Heart right ventricle (tissue), 16 donors: Measurements from ENCODE around the gene SH3PXD2B. TPM values are rescaled to one million over a fixed set of nuclear protein-coding genes. Genes with fewer than 3 reads are reported as not detected.

Experiments
- ATAC-seq, 8 donors: fragments of 200-7000 bp; cut with Tn5 transposase; one replicate each; pipeline ENCODE4 v1.9.1; 2020; ENCODE audit warnings: mild to moderate bottlenecking in 8 of 8, moderate library complexity in 8 of 8, moderate number of reproducible peaks in 1 of 8
- DNase-seq, 2 donors: peaks; one replicate each; pipeline ENCODE4 v3.0.0-alpha.2; 2020
- H3K27ac ChIP-seq, 10 donors: fragments of 200-600 bp; sonication (generic) in 2 of 10; one replicate each; pipeline versions ENCODE4 v1.5.0 to v1.8.0; 2020 to 2022; ENCODE audit warnings: mild to moderate bottlenecking in 3 of 10
- H3K27me3 ChIP-seq, 7 donors: fragments of 200-600 bp; one replicate each; pipeline ENCODE4 v1.8.0; 2021 to 2022; ENCODE audit warnings: mild to moderate bottlenecking in 2 of 7
- H3K36me3 ChIP-seq, 9 donors: fragments of 200-600 bp; sonication (generic) in 1 of 9; one replicate each; pipeline versions ENCODE4 v1.5.0 to v1.8.0; 2020 to 2022; ENCODE audit warnings: mild to moderate bottlenecking in 2 of 9
- H3K4me1 ChIP-seq, 9 donors: fragments of 200-600 bp; sonication (generic) in 1 of 9; one replicate each; pipeline versions ENCODE4 v1.5.0 to v1.8.0; 2020 to 2022; ENCODE audit warnings: mild to moderate bottlenecking in 4 of 9
- H3K4me3 ChIP-seq, 10 donors: fragments of 200-600 bp; sonication (generic) in 2 of 10; one replicate each; pipeline versions ENCODE4 v1.5.0 to v1.8.0; 2020 to 2022; ENCODE audit warnings: mild to moderate bottlenecking in 7 of 10, moderate library complexity in 2 of 10
- H3K9me3 ChIP-seq, 11 donors: fragments of 200-600 bp in 10 of 11; sonication (generic) in 2 of 11; one replicate each; pipeline versions ENCODE4 v1.5.0 to v1.8.0; 2013 to 2022; ENCODE audit warnings: mild to moderate bottlenecking in 2 of 11, control low read depth in 1 of 11, moderate library complexity in 1 of 11
- CTCF ChIP-seq, 9 donors: fragments of 200-600 bp; sonication (generic) in 2 of 9; IDR thresholded peaks; one replicate each; pipeline versions ENCODE4 v1.5.0 to v1.8.0; 2021 to 2022; ENCODE audit warnings: antibody characterized with exemption in 9 of 9, mild to moderate bottlenecking in 5 of 9, moderate library complexity in 1 of 9
- WGBS, 2 donors: extraction: QIAGEN DNeasy Blood & Tissue Kit; methylation state at CpG; one replicate each; pipeline ENCODE4 v1.1.7; 2013; ENCODE audit warnings: inconsistent platforms in 1 of 2; 5-methylcytosine and 5-hydroxymethylcytosine counted together
- intact Hi-C, 10 donors: fragments of 100-400 bp; cut with DNase I; formaldehyde crosslinking; loops; one replicate each; pipeline versions ENCODE4 v1.11.1 to v1.14.2; 2022
- polyA plus RNA-seq, 2 donors: library from polyadenylated mRNA; stranded (reverse); fragments of 200-250 nt; gene quantifications; one replicate each; pipeline ENCODE4 v1.2.3, GENCODE V29; 2013
- total RNA-seq, 10 donors: library from RNA; stranded (reverse); fragmentation: NEBNext Ultra II Directional in 3 of 10; extraction: Animal tissue kit (Norgen Biotek cat#: 25700) in 3 of 10; gene quantifications; one replicate each; pipeline versions ENCODE4 v1.2.1 to v1.2.4, GENCODE V29; 2021 to 2023
- donor health status: Arrhythmogenic right ventricular cardiomyopathy.
- donor health status: ischemic (EF 13 %, LVEDD 7.1; RV severe dilation, severe dysfunction).
- donor health status: healthy with polysubstance abuse.
- donor health status: DM: no; HTN: yes; CAD: no.
- donor health status: DM: no; HTN: no; CAD: no.
- donor health status: ischemic (EF 25% LVEDD 6.9; RV normal size, moderate dysfunction).
- donor health status: ischemic (EF 25% LVEDD 5.7; RV mildly dilated, moderate dysfunction).
- donor health status: healthy.
- donor health status: DM: yes; HTN: yes; CAD: no.
- donor health status: Ischemic cardiomyopathy.
- donor health status: ischemic (EF 35%, LVEDD 5.7; RV mildly dilated, moderate dysfunction).
- donor health status: nonischemic (EF 11% LVEDD 7.7; RV severe dilation, severe dysfunction).
- donor health status: DM: yes; HTN: yes; CAD: no.
- donor health status: PGD.
- donor health status: ischemic (EF 29% LVEDD 5.4; RV normal size, mild dysfunction).
- donor health status: nonischemic (EF 23%, LVEDD 6.1; RV moderate dilation, normal function).

The SH3PXD2B gene
- total and polyA plus RNA-seq, 12 donors, result 1.8 to 12.5 (median 5.5) TPM

DNA sequence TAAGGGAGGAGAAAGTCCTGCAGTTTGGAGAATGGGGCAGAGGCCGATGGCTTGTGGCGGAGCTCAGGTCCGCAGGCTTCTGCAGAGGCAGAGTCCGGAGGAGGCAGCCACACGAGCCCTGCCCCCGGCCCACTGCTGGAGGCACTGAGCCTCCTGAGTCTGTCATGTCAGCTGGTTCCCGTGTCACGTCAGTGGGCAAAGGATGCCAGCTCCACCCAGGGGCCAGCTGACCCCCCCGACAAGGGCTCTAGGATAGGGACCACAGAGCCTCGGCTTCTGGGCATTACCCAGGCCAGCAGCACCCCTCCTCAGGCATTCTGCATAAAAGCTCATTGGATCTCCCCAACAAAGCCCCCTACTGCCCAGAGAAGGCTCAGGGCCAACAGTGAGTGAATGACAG is 8.5 kb downstream of the SH3PXD2B start:
- Histone ChIP-seq H3K4me3 (no peak overlapping the region), H3K27me3 (no peaks in the 10 kb centered on the region), H3K9me3 (no peaks in the 10 kb centered on the region), H3K27ac (peak overlapping the region in 6 of 10 donors; percentile 17 to 77 (median 54)), H3K4me1 (peaks cover 19 to 83% (median 51%) of the 10 kb centered on the region in 9 donors), H3K36me3 (peaks cover 0 to 5% (median 0%) of the 10 kb centered on the region in 9 donors)
- WGBS, 2 donors, result 85 to 88% methylated on average over 10 of the region's 10 CpGs
- no peak for TF ChIP-seq CTCF (IDR thresholded peaks at IDR 0.05)
- intact Hi-C loops, result loop anchor here in 2 of 10 donors (10.0 kb wide), 2 partner anchors 91 to 1031 kb away; partner anchors contain the start of gene FGF18 (in 1 of the 2)
- ATAC-seq (no peak), DNase-seq (no peak)

- H3K4me1 ChIP-seq, result peaks cover 19 to 77% (median 51%) of the 10 kb centered on the region in 9 donors
- WGBS, 2 donors, result 72 to 80% methylated on average over 8 of the region's 8 CpGs
- H3K4me3 ChIP-seq, result no peak overlapping the region
- intact Hi-C loops, result loop anchor here in 2 of 10 donors (10.0 kb wide), 2 partner anchors 90 to 1030 kb away; partner anchors contain the start of gene FGF18 (in 1 of the 2)
- DNase-seq, result no peak
- no peaks in the 10 kb centered on the region for H3K27me3 ChIP-seq
- no peaks in the 10 kb centered on the region for H3K9me3 ChIP-seq
- TF ChIP-seq CTCF (IDR thresholded peaks at IDR 0.05), result no peak
- H3K36me3 ChIP-seq, result peaks cover 0 to 5% (median 0%) of the 10 kb centered on the region in 9 donors
- ATAC-seq, result peak in 5 of 8 donors; percentile 3 to 25 (median 19)
- H3K27ac ChIP-seq, result peak overlapping the region in 6 of 10 donors; percentile 15 to 82 (median 76)
These were observed 9.5 kb downstream of the SH3PXD2B start for GRCh38 chr5:172444626-172445365.

DNA sequence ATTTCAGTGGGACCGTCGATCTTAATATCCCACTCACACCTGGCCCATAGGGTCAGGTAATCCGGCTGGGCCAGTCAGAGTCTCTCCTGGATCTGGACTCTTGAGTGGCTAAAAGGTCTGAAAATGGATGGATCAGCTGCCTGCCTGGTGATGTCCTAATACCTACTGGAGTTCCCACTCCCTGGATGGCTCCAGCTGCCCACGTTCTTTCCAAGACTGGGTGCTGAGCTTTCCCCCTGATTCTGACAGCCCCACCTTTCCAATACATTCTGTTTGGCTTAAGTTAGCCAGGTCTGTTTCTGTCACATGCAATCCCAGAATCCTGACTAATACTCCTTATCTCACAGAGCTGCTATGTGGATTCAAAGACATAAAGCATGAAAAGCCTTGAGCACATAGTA is 10.2 kb downstream of the SH3PXD2B start:
- intact Hi-C loops, result loop anchor here in 2 of 10 donors (10.0 kb wide), 2 partner anchors 89 to 1029 kb away; partner anchors contain the start of gene FGF18 (in 1 of the 2)
- H3K27me3 ChIP-seq, result no peaks in the 10 kb centered on the region
- no peak overlapping the region for H3K4me3 ChIP-seq
- H3K27ac ChIP-seq, result peak overlapping the region in 9 of 10 donors; percentile 14 to 82 (median 74)
- H3K4me1 ChIP-seq, result peaks cover 19 to 70% (median 51%) of the 10 kb centered on the region in 9 donors
- no peak for ATAC-seq
- WGBS, 2 donors, result 89 to 97% methylated on average over 4 of the region's 4 CpGs
- TF ChIP-seq CTCF (IDR thresholded peaks at IDR 0.05), result no peak
- H3K9me3 ChIP-seq, result no peaks in the 10 kb centered on the region
- peaks cover 0 to 5% (median 0%) of the 10 kb centered on the region in 9 donors for H3K36me3 ChIP-seq
- DNase-seq, result no peak

DNA sequence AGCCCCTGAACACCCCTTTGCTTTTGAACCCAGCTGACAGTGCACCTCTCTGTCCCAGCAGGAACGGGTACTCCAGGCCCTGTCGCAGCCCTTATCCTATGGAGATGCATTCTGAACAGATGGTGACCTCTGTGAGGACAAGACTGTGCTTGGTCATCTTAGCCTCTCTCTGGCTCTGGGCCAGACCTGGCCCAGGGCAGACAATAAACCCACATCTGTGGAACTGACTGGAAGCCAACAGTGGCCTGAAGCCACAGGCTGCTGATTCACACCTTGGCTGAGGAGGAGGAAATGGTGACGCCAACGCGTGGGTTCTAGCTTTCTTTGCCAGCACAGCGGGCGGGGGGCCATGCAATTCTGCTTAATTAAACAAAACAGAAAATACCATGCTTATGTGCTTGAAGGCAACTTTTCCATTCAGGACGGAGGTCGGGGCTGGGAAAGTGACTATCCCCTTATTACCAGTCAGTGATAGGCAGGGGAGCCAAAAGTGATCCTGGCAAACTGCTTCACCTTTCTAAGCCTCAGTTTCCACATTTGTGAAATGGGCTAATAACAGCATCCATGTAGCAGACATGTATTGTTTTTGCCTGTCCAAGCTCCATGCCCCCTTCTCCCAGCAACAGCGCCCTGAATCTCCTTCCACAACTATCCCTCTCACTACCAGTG is 10.8 kb downstream of the SH3PXD2B start:
- 34 to 61% methylated on average over 10 of the region's 10 CpGs for WGBS, 2 donors

More for the DNA sequence above, 10.8 kb downstream of the SH3PXD2B start:
- Histone ChIP-seq H3K27ac (peak overlapping the region in 9 of 10 donors; percentile 14 to 82 (median 74)), H3K4me1 (peaks cover 19 to 69% (median 52%) of the 10 kb centered on the region in 9 donors), H3K36me3 (peaks cover 0 to 4% (median 0%) of the 10 kb centered on the region in 9 donors), H3K9me3 (no peaks in the 10 kb centered on the region), H3K4me3 (no peak overlapping the region), H3K27me3 (no peaks in the 10 kb centered on the region)
- DNase-seq (peak; percentile 80 to 87), ATAC-seq (peak; percentile 65 to 91 (median 82))
- no peak for TF ChIP-seq CTCF (IDR thresholded peaks at IDR 0.05)
- intact Hi-C loops, result loop anchor here in 2 of 10 donors (10.0 kb wide), 2 partner anchors 89 to 1029 kb away; partner anchors contain the start of gene FGF18 (in 1 of the 2)
